HG03108 (cell line): ENCODE measurements around the gene PAPOLA.
A peak's percentile ranks its signal among the peaks of the same experiment; 100 is the strongest.

Source experiments
- ATAC-seq: cut with Tn5 transposase; IDR thresholded peaks from one replicate; pipeline ENCODE4 v1.9.1; 2021; ENCODE audit warnings: moderate library complexity; ENCODE audit not compliant: unreplicated experiment

Gene PAPOLA

GRCh38 chr14:96564389-96564788 is 62.2 kb downstream of the PAPOLA start:
- ATAC-seq: no peak

DNA sequence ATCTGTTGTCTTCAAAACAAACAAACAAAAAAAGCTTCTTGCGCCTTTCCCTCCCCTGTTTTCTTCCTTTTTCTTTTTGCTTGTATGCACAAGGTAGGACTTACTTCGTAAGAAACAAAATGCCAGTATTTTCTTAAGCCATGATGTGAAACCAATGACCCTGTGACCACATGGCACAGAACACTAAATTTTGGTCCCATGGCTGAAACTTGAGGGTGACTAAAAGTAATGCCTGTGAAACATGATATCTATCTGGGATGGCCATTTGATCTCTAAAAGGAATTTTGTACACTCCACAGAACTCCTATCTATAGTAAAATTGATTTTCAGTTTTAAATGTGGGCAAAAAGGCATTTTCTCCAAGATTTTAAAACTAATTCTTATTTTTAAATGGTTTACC is 63.6 kb downstream of the PAPOLA start:
- no peak for ATAC-seq

DNA sequence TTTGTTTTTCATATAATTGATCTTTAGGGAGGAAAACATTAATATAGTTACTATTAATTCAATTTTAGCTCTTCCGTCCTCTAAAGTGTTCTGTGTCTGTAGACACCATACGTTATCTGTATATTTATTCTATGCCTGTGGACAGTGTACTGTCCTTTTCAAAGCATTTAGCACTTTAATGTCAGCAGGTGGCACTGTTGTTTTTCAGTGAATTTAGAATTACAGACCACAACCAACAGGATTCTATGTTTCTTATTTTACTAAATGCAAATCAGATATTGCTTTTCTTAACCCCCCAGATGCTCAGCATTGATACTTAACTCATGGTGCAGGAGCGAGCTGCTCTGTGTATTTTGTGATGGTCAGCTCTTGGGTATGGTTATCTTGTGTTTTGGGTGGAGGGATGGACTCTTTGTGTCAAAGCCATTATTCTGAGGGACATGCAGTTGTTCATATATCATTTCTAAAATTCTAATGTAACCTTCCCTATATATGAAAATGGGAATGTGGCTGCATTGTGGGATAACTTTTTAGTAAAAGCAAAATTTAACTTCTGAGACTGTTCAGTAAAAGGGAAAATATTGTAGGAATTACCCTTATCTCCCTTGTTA is 65.2 kb downstream of the PAPOLA start:
- ATAC-seq: no peak

DNA sequence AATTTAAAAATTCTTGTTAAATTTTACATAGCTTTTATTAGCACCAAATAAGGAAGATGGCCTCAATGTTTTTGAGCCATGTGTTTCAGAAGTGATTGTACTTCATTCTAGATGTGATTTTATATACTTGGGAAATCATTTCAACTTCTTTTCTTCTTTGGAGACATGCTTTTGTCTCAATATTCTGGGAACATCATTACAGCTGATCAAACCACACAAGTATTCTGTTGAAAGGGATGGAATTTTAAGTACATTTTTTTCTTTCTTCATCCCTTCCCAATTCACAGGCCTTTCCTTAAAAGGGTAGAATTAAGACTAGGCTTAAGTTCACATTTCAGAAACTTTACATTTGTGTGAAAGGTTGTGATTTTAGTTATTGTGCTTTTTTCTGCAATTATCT is 66.4 kb downstream of the PAPOLA start:
- ATAC-seq: no peak

DNA sequence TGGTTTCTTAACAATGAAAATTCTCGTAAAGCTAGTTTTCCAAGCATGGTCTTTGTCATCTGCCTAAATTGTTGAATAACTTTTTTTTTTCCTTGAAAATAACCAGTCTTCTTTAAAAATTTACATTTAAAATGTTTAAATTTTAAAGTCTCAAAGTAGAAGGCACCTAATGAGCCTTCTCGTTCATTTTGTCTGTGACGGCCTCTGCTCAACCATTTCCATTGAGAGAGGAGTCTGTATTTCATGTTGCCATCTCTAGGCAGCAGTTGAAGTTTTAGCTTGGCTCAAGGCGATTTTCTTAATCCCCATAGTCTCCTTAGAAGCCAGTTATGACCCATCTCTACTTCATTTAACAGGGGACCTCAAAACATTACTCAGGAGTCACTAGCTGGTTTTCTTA is 69.1 kb downstream of the PAPOLA start:
- no peak for ATAC-seq

DNA sequence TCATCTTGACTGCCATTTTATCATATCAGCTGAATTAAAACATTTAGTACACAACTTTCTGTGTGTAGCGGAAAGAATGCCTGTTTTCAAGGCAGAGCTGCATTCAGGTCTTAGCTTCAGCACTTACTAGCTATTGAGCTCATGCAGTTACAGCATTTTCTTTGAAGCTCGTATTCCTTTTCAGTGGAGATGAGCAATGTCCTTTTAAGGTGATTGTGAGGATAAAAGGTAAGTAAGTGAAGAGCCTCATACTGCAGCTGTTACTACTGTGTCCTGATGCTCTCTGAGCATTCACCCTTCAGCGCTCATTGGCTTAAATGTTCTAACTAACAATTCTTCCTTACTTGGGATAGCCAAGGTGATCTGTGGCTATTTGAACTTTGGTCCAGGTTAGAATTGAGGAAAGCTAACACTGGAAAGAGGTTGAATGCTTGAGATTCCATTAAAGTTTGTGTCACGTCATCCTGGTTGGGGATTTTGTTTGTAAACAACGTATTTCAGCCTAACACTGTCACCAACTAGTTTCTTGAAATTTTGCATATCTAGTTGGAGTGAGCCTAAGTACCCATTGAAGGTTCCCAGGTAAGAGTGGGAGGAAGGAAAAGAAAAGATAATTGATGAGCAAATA is 71.4 kb downstream of the PAPOLA start:
- no peak for ATAC-seq

DNA sequence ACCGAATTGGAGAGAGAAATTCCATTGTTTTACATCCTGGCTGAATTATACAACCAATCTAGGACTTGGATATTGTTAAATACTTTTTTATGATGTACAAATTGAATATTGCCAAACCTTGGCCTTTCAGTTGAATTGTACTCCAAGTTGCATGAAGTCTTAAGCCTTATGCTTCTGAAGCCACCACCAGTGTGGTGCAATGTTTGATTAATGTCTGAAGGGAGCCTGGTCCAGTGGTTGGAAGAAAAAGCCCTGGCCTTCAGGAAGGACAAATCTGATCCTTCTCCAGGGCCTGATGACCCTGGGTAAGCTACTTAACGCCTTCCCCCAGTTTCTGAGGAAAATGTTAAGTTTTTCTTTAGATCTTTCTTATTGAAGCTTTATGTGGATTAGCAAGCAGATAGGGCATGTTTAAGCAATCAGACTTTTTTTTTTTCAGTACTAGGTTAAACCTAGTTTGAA is 72.0 kb downstream of the PAPOLA start:
- ATAC-seq: no peak

DNA sequence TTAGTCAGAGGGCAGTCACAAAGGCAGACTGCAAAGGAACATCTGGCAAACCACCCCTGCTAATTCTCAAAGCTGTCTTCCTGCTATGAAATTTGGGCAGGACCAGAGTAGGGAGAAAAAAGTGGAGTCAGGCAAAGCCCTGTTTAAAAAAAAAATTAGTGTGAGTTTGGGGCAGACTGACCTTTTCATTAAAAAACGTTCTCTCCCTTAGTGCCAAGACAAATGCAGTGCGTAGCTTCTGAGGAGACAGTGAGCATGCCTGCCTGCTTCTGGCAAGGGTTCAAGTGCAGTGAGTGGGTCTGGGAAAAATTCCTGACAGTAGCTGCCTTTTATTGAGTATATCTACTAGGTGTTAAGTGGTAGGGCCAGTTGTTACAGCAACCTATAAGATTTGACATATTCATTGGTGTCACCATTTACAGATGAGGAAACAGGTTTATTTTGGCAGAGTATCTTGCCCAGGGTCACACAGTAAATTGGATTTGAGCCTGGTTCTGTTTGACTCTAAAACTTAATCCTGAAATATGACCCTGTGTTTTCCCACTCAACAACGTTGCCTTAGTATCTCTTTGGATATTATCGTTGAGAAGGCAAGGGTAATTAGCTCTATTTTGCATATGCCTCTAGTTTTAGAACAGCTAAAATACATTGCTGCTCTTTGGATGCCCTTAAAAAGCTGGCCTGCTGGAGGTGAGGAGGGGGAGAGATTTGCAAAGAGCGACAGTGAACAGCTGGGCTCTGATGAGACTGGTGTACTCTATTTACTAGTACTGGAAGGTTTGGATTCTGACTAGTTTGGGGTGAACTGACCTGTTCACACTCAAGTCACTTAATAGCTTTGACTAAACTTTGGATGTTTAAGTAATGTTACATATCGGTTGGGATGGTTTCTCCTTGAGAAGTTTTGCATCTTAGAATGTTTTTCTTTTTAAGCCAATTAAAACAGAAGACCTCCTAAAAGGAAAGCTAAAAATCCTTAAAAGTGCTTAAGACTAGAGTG is 72.8 kb downstream of the PAPOLA start:
- ATAC-seq: no peak

- ATAC-seq: no peak
These were observed 74.2 kb downstream of the PAPOLA start for GRCh38 chr14:96576359-96576758.

DNA sequence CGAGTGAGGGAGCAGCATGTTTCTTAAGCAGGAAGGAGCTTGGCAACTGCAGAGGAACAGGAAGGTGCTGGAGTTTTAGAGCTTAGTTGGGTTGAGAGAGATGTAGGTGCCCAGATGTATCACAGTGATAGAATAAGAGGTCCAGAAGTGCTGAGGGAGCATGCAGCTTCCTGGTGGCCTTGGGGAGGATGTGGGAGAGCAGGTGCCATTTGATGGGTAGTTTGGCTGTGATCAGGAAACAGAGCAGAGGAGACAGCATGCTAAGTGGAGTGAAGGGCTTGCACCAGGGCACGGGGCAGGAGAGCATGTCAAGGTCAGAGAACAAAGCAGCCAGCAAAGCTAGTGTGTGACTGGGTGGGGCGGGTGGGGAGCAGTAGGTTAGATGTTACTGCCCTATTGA is 74.8 kb downstream of the PAPOLA start:
- no peak for ATAC-seq

DNA sequence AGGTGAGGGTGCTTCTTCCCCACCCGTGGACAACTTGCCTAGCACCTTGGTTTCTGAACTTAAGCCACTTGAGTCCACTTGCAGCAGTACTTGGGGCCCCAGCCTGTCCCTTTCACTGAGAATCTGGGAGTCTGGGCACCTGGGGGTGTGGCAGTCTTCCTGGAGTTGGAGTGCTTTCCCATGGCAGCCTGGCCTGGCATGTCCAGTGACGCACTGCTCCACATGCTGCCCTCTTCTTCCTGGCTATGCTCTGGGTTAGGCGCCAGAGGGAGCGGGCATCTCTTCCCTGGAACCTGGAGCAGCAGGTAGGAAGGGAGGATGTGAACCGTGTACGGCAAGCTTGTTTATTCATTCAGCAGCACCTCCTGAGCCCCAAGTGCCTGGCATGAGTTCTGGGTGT is 76.4 kb downstream of the PAPOLA start:
- ATAC-seq: no peak

- ATAC-seq: no peak
These were observed 77.2 kb downstream of the PAPOLA start for GRCh38 chr14:96579358-96579757.

DNA sequence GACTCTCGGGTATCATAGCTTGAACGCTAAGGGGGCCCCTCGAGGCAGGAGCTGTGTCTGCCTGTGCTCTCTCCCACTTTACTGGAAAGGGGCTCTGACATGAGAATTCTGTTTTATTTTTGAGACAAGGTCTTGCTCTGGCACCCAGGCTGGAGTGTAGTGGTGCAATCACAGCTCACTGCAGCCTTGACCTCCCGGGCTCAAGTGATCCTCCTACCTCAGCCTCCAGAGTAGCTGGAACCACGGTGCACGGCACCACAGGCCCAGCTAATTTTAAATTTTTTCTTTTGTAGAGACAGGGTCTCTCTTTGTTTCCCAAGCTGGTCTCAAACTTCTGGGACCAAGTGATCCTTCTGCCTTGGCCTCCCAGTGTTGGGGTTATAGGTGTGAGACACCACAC is 77.7 kb downstream of the PAPOLA start:
- ATAC-seq: no peak

DNA sequence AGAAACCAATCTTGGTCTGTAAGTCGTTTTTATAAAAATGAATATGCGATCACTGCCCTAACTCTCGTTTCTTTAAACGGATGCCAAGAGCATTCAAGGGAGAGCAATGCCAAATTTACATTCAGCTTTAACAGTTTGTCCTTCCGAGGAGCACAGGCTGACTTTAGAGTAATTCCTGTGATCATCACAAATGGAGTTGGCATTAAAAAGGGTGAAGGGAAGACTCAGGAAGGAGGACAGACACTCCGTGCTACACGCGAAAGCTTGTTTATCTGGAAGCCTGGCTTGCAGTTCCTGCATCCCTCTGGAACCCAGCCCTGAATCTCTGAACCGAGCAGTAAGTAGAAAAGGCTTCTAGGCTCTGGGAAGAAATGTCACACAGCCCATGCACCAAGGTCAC is 78.4 kb downstream of the PAPOLA start:
- ATAC-seq: no peak

DNA sequence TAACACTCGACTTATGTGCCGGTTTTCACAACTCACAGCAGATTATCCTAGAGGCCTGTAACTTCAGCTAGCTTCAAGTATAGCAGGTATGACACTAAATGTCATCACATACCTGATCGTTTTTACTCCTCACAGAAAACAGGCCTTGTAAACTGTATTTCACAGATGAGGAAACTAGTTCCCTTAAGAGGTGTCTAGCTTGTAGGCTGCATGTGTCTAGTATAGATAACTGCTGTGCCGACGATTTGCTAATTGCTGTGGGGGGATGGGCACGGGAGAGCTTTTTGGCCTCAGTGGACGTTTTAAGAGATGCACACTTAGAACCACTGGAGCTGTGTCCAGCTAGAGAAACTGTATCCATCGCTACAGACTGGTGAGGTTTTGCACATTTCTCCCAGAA is 78.8 kb downstream of the PAPOLA start:
- no peak for ATAC-seq

- ATAC-seq: no peak
These were observed 79.7 kb downstream of the PAPOLA start for GRCh38 chr14:96581902-96582301.

- no peak for ATAC-seq
These were observed 80.3 kb downstream of the PAPOLA start for GRCh38 chr14:96582411-96582961.

GRCh38 chr14:96582995-96583394 is 80.8 kb downstream of the PAPOLA start:
- no peak for ATAC-seq

DNA sequence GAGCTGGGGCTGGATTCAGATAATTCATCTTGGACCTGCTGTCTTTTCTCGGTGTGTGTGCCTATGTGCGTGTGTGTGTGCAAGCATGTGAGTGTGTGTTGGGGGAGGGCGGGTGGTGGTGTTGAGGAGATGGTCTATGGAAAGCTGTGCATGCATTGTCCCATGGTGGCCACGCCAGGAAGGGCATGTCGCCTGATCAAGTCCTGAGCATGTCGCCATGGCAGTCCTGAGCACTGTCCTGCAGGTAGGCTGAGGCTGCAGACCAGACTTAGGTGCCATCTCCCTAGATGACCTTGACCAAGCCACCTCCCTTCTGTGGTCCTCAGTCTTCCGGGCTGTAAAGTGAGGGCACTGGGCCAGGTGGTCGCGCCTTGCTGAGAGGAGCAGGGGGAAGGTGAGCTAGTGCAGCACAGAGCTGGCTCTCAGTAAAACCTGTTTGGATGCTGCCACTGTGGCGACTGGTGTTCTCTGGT is 81.4 kb downstream of the PAPOLA start:
- no peak for ATAC-seq

DNA sequence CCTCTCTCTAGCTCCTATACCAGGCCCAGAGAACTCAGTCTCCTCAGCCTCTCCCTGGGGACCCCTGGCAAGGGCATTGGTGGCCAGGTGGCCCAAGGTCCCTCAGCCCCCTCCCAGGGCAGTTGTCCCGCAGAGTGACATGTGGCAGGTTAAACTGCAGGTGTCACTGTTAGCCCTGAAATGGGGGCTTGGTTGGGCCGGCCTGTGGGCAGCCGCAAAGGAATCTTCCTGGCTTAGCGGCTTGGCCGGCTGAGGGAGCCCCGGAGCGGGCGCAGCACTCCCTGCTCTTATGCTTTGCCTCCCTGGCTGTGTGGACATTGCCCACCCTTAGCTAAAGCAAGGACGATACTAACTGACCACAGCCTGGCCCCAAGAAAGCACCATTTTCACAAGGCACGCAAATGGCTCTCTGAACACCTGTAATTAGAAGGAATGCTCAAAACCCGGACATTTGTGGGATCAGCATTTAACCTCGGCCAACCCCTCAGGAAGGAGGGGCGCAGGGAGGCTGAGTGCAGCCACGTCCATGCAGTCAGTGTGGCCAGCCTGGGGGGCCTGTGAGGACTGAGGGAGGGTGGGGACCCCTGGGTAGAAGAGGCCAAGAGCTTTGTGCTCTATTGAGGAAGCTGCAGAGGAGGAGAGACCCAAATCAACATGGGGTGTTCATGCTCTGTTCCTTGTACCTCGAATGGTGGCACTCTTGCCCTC is 82.2 kb downstream of the PAPOLA start:
- ATAC-seq: peak; percentile 51
